AG10803 (cell line): ENCODE data around the gene FOXK1.
"Not testable (repeated sequence)": the region's sequence is repeated elsewhere in the genome, so short reads cannot be mapped to it uniquely, and the experiment has no call there.

Experiments used
- DNase-seq: peaks from one replicate; pipeline ENCODE4 v3.0.0; 2010; ENCODE audit warnings: low read depth
- H3K4me3 ChIP-seq: 2 replicates; pipeline ENCODE4 v1.5.1; 2011; ENCODE audit warnings: mild to moderate bottlenecking, low read length, control low read depth
- CTCF ChIP-seq: conservative IDR thresholded peaks from 2 replicates; pipeline ENCODE4 v1.5.1; 2011; ENCODE audit warnings: mild to moderate bottlenecking, low read length, control low read depth, inconsistent platforms

The FOXK1 gene

GRCh38 chr7:4683043-4683883, 1.2 kb downstream of the FOXK1 start:
- TF ChIP-seq CTCF: no peak
- H3K4me3 ChIP-seq: peak overlapping the region; percentile 89
- no peak for DNase-seq

DNA sequence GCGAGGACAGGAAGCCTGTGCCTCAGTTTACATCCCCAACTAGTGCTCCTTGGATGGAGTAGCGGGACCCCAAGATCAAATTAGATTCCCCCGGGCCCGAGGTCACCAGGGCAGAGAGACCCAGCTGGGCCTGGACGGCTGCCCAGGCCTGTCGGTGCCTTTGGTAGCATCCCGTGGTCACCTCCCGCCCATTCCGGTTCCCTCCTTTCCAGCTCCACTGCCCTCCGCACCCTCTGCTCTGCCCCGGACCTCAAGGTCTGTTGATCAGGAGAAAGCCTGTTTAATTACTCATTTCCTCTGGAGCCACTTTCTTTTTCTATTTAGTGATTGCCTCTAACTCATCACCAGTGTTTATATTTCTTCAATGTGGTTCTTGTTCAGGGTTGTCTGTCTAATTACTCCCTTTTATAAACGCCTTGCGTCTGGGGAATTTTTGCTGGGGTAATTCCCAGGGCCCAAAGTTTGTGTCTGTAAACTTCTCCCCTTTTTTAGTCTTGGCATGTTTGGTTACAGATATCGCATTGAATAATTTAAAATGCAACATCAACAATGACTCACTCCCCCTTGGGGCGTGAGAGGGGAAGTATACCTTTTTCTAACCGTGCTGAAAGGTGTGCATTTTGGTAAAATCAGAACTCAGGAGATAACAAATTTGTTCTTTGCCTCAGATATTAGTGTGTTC, 1.9 kb downstream of the FOXK1 start:
- peak; percentile 25 for TF ChIP-seq CTCF
- peak overlapping the region; percentile 89 for H3K4me3 ChIP-seq
- DNase-seq: peak; percentile 67

- peak overlapping the region; percentile 89 for H3K4me3 ChIP-seq
- no peak for DNase-seq
Observed at GRCh38 chr7:4684846-4685245, 2.8 kb downstream of the FOXK1 start.

DNA sequence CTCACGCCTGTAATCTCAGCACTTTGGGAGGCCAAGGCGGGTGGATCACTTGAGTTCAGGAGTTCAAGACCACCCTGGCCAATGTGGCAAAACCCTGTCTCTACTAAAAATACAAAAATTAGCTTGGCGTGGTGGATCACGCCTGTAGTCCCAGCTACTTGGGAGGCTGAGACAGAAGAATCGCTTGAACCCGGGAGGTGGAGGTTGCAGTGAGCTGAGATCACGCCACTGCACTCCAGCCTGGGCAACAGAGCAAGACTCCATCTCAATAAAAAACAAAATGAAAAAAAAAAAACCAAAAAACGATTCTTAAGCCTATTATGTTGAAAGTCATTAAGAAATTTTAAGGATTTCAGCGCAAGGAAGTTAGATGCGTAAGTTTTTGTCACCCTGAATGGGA, 3.6 kb downstream of the FOXK1 start:
- H3K4me3 ChIP-seq, DNase-seq: not testable (repeated sequence)

More at GRCh38 chr7:4684846-4685245, 2.8 kb downstream of the FOXK1 start:
- no peak for TF ChIP-seq CTCF

DNA sequence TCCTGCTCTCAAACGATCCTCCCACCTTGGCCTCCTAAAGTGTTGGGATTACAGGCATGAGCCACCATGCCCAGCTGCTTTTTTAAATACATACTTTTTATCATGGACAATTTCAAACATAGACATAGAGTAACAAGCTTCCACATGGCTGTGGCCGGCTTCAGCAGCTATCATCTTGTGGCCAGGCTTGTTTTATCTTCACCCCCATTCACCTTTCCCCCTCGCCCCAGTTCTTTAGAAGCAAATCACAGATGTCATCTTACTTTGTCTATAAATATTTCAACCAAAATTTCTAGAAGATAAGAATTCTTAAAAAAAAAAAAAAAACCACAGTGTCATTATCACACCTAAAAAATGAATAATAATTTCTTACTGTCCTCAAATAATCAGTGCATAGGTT, 5.9 kb downstream of the FOXK1 start:
- no peak for TF ChIP-seq CTCF
- no peak overlapping the region for H3K4me3 ChIP-seq
- no peak for DNase-seq

- TF ChIP-seq CTCF: no peak
- no peak overlapping the region for H3K4me3 ChIP-seq
- DNase-seq: no peak
Observed at GRCh38 chr7:4689151-4689550, 7.1 kb downstream of the FOXK1 start.

DNA sequence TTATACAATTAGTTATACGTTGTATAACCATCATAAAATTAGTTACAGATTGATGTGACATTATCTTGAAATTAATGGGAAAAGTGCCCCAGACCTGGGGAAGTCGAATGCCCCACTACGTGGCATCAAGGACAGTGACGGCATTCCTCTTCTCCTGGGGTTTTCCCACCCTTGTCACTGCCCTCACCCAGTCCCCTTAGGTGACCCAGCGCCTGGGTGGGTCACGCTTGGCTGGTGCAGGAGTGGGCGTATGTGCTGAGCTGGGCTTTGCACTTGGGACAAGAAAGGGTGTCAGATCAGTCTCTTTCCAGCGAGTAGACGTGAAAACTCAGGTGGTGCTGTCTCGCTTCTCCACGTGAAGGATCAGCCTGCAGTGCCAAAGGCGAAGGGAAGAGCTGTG, 7.6 kb downstream of the FOXK1 start:
- no peak for DNase-seq
- no peak for TF ChIP-seq CTCF

More for the DNA sequence above, 7.6 kb downstream of the FOXK1 start:
- peak overlapping the region; percentile 45 for H3K4me3 ChIP-seq
